K562 (cell line): Measurements from ENCODE around the gene EXOG. TPM values are rescaled to one million over a fixed set of nuclear protein-coding genes. Genes with fewer than 3 reads are reported as not detected.

Experiments
- ATAC-seq: fragments of 200-7000 bp; cut with Tn5 transposase; 3 replicates; pipeline ENCODE4 v1.9.1; 2020; ENCODE audit warnings: moderate library complexity
- BruUV-seq: library from RNA; stranded (reverse); fragments of 400-500 nt; replicated peaks from 2 replicates; lab custom pipeline; 2021; lab: Mats Ljungman, UMichigan
- CTCF ChIA-PET: fragments of 300-600 bp; formaldehyde crosslinking; extraction: SDS; loops from one replicate; lab custom pipeline; 2021; ENCODE audit warnings: low intra/inter-chr PET ratio; lab: Yijun Ruan, JAX
- POLR2A ChIA-PET: fragments of 300-600, 350-650 bp; sonication (Branson Sonifier 250); formaldehyde crosslinking; extraction: SDS; loops from one replicate; lab custom pipeline; 2021; ENCODE audit warnings: antibody characterized with exemption, inconsistent platforms; lab: Yijun Ruan, JAX
- DNase-seq, 4 experiments: peaks; one replicate each; pipeline versions ENCODE4 v3.0.0 to v3.0.0-alpha.2; 2011 to 2018; ENCODE audit warnings: low spot score in 3 of 4, mixed read lengths in 3 of 4; ENCODE audit errors: extremely low read depth in 1 of 4
- FAIRE-seq: peaks from 2 replicates; lab custom pipeline; 2011; peaks lifted over from hg19 to GRCh38; lab: Jason Lieb, UNC
- H2AFZ ChIP-seq: 2 replicates; pipeline ENCODE4 v1.6.0; 2011; ENCODE audit warnings: low read depth, low read length, control low read depth, inconsistent platforms
- H3K27ac ChIP-seq: fragments of 200-600 bp; 3 replicates; pipeline ENCODE4 v1.8.0; 2011; ENCODE audit warnings: low read depth, mild to moderate bottlenecking, control low read depth, inconsistent platforms, low read length, moderate library complexity, mixed read lengths; ENCODE audit errors: extremely low read depth
- H3K27me3 ChIP-seq, 2 experiments: fragments of 300-600 bp in 1 of 2; 2 replicates in 1 of 2; 3 replicates in 1 of 2; pipeline versions ENCODE4 v1.6.0 to v1.8.0; 2011; ENCODE audit warnings: inconsistent platforms in 2 of 2, low read length in 2 of 2, mild to moderate bottlenecking in 1 of 2, mixed read lengths in 1 of 2, moderate library complexity in 1 of 2; ENCODE audit not compliant: control insufficient read depth in 2 of 2, insufficient read depth in 2 of 2
- H3K36me3 ChIP-seq: fragments of 300-600 bp; 3 replicates; pipeline ENCODE4 v1.8.0; 2011; ENCODE audit warnings: mild to moderate bottlenecking, low read length, inconsistent platforms; ENCODE audit not compliant: control insufficient read depth, insufficient read depth
- H3K4me1 ChIP-seq, 2 experiments: fragments of 200-600 bp in 1 of 2; replicated peaks in 1 of 2; 2 replicates in 1 of 2; 3 replicates in 1 of 2; pipeline versions ENCODE4 v1.5.1 to v1.8.0; 2011; ENCODE audit warnings: inconsistent platforms in 2 of 2, low read length in 2 of 2, mild to moderate bottlenecking in 1 of 2, mixed read lengths in 1 of 2, moderate library complexity in 1 of 2; ENCODE audit not compliant: control insufficient read depth in 2 of 2, insufficient read depth in 2 of 2
- H3K4me2 ChIP-seq: 2 replicates; pipeline ENCODE4 v1.6.1; 2011; ENCODE audit warnings: low read length, control low read depth, inconsistent platforms, mixed read lengths; ENCODE audit not compliant: insufficient read depth
- H3K4me3 ChIP-seq: fragments of 200-600 bp; sonication (generic), shearing (Covaris generic); 2 replicates; pipeline ENCODE4 v1.5.1; 2016; ENCODE audit warnings: control low read depth, inconsistent platforms
- H3K79me2 ChIP-seq: fragments of 200-600 bp; 3 replicates; pipeline ENCODE4 v1.8.0; 2011; ENCODE audit warnings: low read length, inconsistent platforms; ENCODE audit not compliant: control insufficient read depth, insufficient read depth
- H3K9ac ChIP-seq, 2 experiments: 2 replicates each; pipeline versions ENCODE4 v1.6.0 to v1.6.1; 2011; ENCODE audit warnings: low read depth in 2 of 2, low read length in 2 of 2, control low read depth in 1 of 2, inconsistent platforms in 1 of 2, mild to moderate bottlenecking in 1 of 2, mixed read lengths in 1 of 2; ENCODE audit not compliant: insufficient read depth in 1 of 2
- H3K9me1 ChIP-seq: one replicate; pipeline ENCODE4 v1.6.0; 2011; ENCODE audit warnings: inconsistent platforms, mild to moderate bottlenecking, low read length, moderate library complexity; ENCODE audit not compliant: control insufficient read depth, insufficient read depth
- H3K9me3 ChIP-seq: replicated peaks from 2 replicates; pipeline ENCODE4 v1.5.1; 2011; ENCODE audit warnings: low read depth, low read length, inconsistent platforms; ENCODE audit not compliant: control insufficient read depth, insufficient read depth
- H4K20me1 ChIP-seq: replicated peaks from 2 replicates; pipeline ENCODE4 v1.6.1; 2011; ENCODE audit warnings: low read length, inconsistent platforms, mixed read lengths; ENCODE audit not compliant: control insufficient read depth, insufficient read depth
- CBX5 ChIP-seq: IDR thresholded peaks from 2 replicates; pipeline ENCODE4 v1.6.1; 2014; ENCODE audit warnings: low read depth, borderline replicate concordance
- EP300 ChIP-seq: IDR thresholded peaks from 2 replicates; pipeline ENCODE4 v1.6.1; 2012; ENCODE audit warnings: low read length, improper control_type of control experiment
- HMG20B ChIP-seq: fragments of 250-450 bp; sonication (Bioruptor Pico); IDR thresholded peaks from 2 replicates; pipeline ENCODE4 v1.5.0; 2021; ENCODE audit warnings: mild to moderate bottlenecking
- HNRNPH1 ChIP-seq: fragments of 200-400 bp; formaldehyde crosslinking; optimal IDR thresholded peaks from 2 replicates; pipeline ENCODE3; 2017; ENCODE audit warnings: low read depth, mild to moderate bottlenecking, low read length, moderate library complexity
- IRF2 ChIP-seq: sonication (generic); formaldehyde crosslinking; IDR thresholded peaks from 2 replicates; pipeline ENCODE4 v1.8.1; 2022; ENCODE audit warnings: mild to moderate bottlenecking, missing genetic modification reagents
- NRF1 ChIP-seq, 2 experiments: fragments of 450-650 bp; IDR thresholded peaks in 1 of 2; conservative IDR thresholded peaks in 1 of 2; 2 replicates each; pipeline ENCODE4 v1.6.1; 2014; ENCODE audit warnings: mild to moderate bottlenecking in 2 of 2
- RBM39 ChIP-seq: fragments of 200-400 bp; formaldehyde crosslinking; optimal IDR thresholded peaks from 2 replicates; pipeline ENCODE3; 2018; ENCODE audit warnings: low read depth, low read length
- SREBF2 ChIP-seq: sonication (generic); formaldehyde crosslinking; IDR thresholded peaks from 2 replicates; pipeline ENCODE4 v1.4.0; 2020; ENCODE audit warnings: mild to moderate bottlenecking, missing genetic modification reagents
- TFAM ChIP-seq: fragments of 250-450 bp; sonication (Bioruptor Pico); conservative IDR thresholded peaks from 2 replicates; pipeline ENCODE4 v1.5.0; 2021; ENCODE audit warnings: mild to moderate bottlenecking, moderate library complexity
- ZNF780A ChIP-seq: fragments of 250-450 bp; sonication (Bioruptor Pico); IDR thresholded peaks from 2 replicates; pipeline ENCODE4 v1.5.0; 2021; ENCODE audit warnings: mild to moderate bottlenecking
- WGBS: fragments of 100-300 bp; shearing (Covaris generic); methylation state at CpG from one replicate; pipeline ENCODE4 v1.1.6; 2016; ENCODE audit warnings: low coverage, mixed read lengths; ENCODE audit not compliant: insufficient coverage; ENCODE audit errors: missing lambda C conversion rate; 5-methylcytosine and 5-hydroxymethylcytosine counted together
- in situ Hi-C: fragments of 300-500 bp; cut with MboI; formaldehyde crosslinking; loops from 4 replicates; pipeline ENCODE4 v1.15.0; 2018; ENCODE audit warnings: inconsistent platforms, mixed read lengths
- intact Hi-C: fragments of 100-400 bp; cut with micrococcal nuclease; formaldehyde crosslinking; loops from 2 replicates; pipeline ENCODE4 v1.14.2; 2022
- polyA plus RNA-seq, 8 experiments: library from polyadenylated mRNA; depleted of rRNA in 4 of 8; stranded (reverse) in 5 of 8; unstranded in 3 of 8; fragments of >200 nt; fragmentation: Nextera tagmentation in 2 of 8; fragmentation: Illumina TruSeq in 1 of 8; extraction: Ambion mirVana in 2 of 8; extraction: Trizol in 1 of 8; gene quantifications; 2 replicates each; pipeline versions ENCODE4 v1.2.1 to v1.2.3, GENCODE V29; 2011 to 2014; ENCODE audit warnings: inconsistent platforms in 1 of 8, missing spikeins in 1 of 8
- total RNA-seq, 7 experiments: library from RNA; depleted of rRNA in 6 of 7; stranded (reverse); fragments of >200 nt in 6 of 7; fragmentation: Illumina TruSeq in 2 of 7; extraction: Trizol in 2 of 7; gene quantifications; 2 replicates each; pipeline versions ENCODE4 v1.2.1 to v1.2.3, GENCODE V29; 2011 to 2021; ENCODE audit warnings: low replicate concordance in 1 of 7
- TF ChIP-seq, protein P1 (sequence below): sonication (generic); formaldehyde crosslinking; IDR thresholded peaks from 2 replicates; pipeline ENCODE4 v1.8.1; 2023; ENCODE audit warnings: mild to moderate bottlenecking, missing genetic modification reagents
- TF ChIP-seq, protein P2 (sequence below): sonication (generic); formaldehyde crosslinking; IDR thresholded peaks from 2 replicates; pipeline ENCODE4 v1.8.0; 2022; ENCODE audit warnings: missing genetic modification reagents, mild to moderate bottlenecking, moderate library complexity, borderline replicate concordance
- TF ChIP-seq, protein P3 (sequence below), 3 experiments: IDR thresholded peaks in 2 of 3; conservative IDR thresholded peaks in 1 of 3; 2 replicates each; pipeline ENCODE4 v1.5.1; 2011 to 2012; ENCODE audit warnings: low read length in 3 of 3, mild to moderate bottlenecking in 3 of 3, control low read depth in 2 of 3, improper control_type of control experiment in 1 of 3, inconsistent platforms in 1 of 3, low read depth in 1 of 3, mixed read lengths in 1 of 3, moderate library complexity in 1 of 3; ENCODE audit not compliant: insufficient read depth in 2 of 3
- TF ChIP-seq, protein P4 (sequence below): fragments of 250-450 bp; sonication (Bioruptor Pico); IDR thresholded peaks from 2 replicates; pipeline ENCODE4 v1.5.0; 2021; ENCODE audit warnings: mild to moderate bottlenecking, borderline replicate concordance

The EXOG gene
- total and polyA plus RNA-seq, 9 of the 15 experiments (the other 6 are each of a cell fraction or from before 2014, with no cell fraction given): 10.8 to 21.7 (median 14.8) TPM

DNA sequence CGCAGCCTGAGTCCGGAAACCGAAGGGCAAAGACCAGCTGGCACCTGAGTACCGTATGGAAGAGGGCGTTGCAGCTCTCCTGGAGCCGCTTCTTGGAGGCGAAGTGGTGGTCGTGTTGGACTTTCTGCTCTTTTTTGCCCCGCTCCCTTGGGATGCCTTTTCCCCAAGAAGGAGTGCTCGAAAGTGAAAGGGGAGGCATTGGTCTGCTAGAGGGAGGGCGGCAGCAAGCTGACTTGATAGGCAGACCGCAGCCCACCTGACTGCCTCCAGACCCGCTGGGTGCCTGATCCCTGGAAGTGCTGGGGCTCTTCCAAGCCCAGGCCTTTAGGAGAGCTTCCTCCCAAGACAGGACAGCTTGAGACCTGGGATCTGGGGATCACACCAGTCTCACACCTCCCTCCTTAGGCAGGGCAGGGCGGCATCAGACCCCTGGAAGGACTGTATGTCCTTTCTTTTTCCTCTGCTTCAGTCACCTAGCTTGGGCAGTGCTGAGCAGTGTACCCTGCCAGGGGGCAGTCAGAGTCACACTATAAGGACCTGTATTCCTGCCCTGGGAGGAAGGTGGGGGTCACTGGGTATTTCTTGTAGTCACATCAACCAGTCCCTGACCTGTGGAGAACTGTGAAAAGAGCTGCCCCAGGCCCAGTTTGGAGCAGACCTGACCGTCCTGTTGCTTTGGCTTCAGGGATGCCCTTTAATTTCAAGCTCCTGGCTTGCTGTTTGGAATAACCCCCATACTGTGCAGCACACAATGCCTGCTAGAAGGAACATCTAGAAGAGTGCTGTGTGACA lies 40.3 kb upstream of the EXOG start:
- H4K20me1 ChIP-seq: peaks cover 41% of the 10 kb centered on the region
- in situ Hi-C loops: no loop called here
- no peak overlapping the region for H3K27ac ChIP-seq
- no peak overlapping the region for H2AFZ ChIP-seq
- intact Hi-C loops: no loop called here
- DNase-seq (peak in 2 of 4 experiments; percentile 13 to 21), ATAC-seq (no peak), FAIRE-seq (no peak)
- H3K4me2 ChIP-seq: peak overlapping the region; percentile 89
- POLR2A ChIA-PET: interaction anchor here (0.6 to 1.4 kb wide), 3 partner anchors 10 to 335 kb away, joined by 3 read pairs; no protein-coding TSS in a partner anchor
- peaks cover 27 to 38% of the 10 kb centered on the region in 2 experiments for H3K4me1 ChIP-seq
- peaks cover 54% of the 10 kb centered on the region for H3K79me2 ChIP-seq
- 25% methylated on average over 14 of the region's 15 CpGs for WGBS
- no peaks in the 10 kb centered on the region for H3K27me3 ChIP-seq
- peaks cover 5% of the 10 kb centered on the region for H3K9me1 ChIP-seq
- no TSS peak for BruUV-seq
- no peaks in the 10 kb centered on the region for H3K36me3 ChIP-seq
- H3K9ac ChIP-seq: peak overlapping the region; percentile 92 to 98; a peak in 3 of 4 replicates
- peak overlapping the region; percentile 72 for H3K4me3 ChIP-seq
- H3K9me3 ChIP-seq: no peaks in the 10 kb centered on the region
- CTCF ChIA-PET: no interaction called here
- TF ChIP-seq CBX5 (no peak), SREBF2 (CRISPR knock-in tag) (no peak), RBM39 (no peak), ZNF780A (CRISPR knock-in tag) (no peak), HNRNPH1 (no peak), EP300 (no peak), IRF2 (no peak), HMG20B (CRISPR knock-in tag) (no peak), TFAM (CRISPR knock-in tag) (no peak), NRF1 (conservative IDR thresholded peaks at IDR 0.05 in 1 of 2, IDR thresholded peaks at IDR 0.05 in 1 of 2) (peak; percentile 5 to 13)
- TF ChIP-seq, protein P1, sequence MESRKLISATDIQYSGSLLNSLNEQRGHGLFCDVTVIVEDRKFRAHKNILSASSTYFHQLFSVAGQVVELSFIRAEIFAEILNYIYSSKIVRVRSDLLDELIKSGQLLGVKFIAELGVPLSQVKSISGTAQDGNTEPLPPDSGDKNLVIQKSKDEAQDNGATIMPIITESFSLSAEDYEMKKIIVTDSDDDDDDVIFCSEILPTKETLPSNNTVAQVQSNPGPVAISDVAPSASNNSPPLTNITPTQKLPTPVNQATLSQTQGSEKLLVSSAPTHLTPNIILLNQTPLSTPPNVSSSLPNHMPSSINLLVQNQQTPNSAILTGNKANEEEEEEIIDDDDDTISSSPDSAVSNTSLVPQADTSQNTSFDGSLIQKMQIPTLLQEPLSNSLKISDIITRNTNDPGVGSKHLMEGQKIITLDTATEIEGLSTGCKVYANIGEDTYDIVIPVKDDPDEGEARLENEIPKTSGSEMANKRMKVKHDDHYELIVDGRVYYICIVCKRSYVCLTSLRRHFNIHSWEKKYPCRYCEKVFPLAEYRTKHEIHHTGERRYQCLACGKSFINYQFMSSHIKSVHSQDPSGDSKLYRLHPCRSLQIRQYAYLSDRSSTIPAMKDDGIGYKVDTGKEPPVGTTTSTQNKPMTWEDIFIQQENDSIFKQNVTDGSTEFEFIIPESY (CRISPR knock-in tag): peak; percentile 12; the same call in 1 of the 2 replicates
- TF ChIP-seq, protein P2, sequence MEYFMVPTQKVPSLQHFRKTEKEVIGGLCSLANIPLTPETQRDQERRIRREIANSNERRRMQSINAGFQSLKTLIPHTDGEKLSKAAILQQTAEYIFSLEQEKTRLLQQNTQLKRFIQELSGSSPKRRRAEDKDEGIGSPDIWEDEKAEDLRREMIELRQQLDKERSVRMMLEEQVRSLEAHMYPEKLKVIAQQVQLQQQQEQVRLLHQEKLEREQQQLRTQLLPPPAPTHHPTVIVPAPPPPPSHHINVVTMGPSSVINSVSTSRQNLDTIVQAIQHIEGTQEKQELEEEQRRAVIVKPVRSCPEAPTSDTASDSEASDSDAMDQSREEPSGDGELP (CRISPR knock-in tag): peak; percentile 61; the same call in 1 of the 2 replicates
- TF ChIP-seq, protein P3, sequence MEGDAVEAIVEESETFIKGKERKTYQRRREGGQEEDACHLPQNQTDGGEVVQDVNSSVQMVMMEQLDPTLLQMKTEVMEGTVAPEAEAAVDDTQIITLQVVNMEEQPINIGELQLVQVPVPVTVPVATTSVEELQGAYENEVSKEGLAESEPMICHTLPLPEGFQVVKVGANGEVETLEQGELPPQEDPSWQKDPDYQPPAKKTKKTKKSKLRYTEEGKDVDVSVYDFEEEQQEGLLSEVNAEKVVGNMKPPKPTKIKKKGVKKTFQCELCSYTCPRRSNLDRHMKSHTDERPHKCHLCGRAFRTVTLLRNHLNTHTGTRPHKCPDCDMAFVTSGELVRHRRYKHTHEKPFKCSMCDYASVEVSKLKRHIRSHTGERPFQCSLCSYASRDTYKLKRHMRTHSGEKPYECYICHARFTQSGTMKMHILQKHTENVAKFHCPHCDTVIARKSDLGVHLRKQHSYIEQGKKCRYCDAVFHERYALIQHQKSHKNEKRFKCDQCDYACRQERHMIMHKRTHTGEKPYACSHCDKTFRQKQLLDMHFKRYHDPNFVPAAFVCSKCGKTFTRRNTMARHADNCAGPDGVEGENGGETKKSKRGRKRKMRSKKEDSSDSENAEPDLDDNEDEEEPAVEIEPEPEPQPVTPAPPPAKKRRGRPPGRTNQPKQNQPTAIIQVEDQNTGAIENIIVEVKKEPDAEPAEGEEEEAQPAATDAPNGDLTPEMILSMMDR (IDR thresholded peaks at IDR 0.05 in 2 of 3, conservative IDR thresholded peaks at IDR 0.05 in 1 of 3; ENCODE audit: insufficient read depth in 2 of 3, low read depth in 1 of 3, low read length in 3 of 3): no peak
- TF ChIP-seq, protein P4, sequence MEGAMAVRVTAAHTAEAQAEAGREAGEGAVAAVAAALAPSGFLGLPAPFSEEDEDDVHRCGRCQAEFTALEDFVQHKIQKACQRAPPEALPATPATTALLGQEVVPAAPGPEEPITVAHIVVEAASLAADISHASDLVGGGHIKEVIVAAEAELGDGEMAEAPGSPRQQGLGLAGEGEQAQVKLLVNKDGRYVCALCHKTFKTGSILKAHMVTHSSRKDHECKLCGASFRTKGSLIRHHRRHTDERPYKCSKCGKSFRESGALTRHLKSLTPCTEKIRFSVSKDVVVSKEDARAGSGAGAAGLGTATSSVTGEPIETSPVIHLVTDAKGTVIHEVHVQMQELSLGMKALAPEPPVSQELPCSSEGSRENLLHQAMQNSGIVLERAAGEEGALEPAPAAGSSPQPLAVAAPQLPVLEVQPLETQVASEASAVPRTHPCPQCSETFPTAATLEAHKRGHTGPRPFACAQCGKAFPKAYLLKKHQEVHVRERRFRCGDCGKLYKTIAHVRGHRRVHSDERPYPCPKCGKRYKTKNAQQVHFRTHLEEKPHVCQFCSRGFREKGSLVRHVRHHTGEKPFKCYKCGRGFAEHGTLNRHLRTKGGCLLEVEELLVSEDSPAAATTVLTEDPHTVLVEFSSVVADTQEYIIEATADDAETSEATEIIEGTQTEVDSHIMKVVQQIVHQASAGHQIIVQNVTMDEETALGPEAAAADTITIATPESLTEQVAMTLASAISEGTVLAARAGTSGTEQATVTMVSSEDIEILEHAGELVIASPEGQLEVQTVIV (CRISPR knock-in tag): no peak
